IgD-negative memory B cell (primary cell): Measurements from ENCODE around the gene CYP3A4. TPM values are rescaled to one million over a fixed set of nuclear protein-coding genes. Genes with fewer than 3 reads are reported as not detected.
"Not testable (repeated sequence)": the region's sequence is repeated elsewhere in the genome, so short reads cannot be mapped to it uniquely, and the experiment has no call there.

Experiments used
- H3K27ac Mint-ChIP-seq, 3 donors: one replicate each; pipeline ENCODE4 v1.8.0; 2020 to 2022; ENCODE audit warnings: mild to moderate bottlenecking in 3 of 3, mixed read lengths in 3 of 3, moderate library complexity in 1 of 3
- H3K27me3 Mint-ChIP-seq: one replicate; pipeline ENCODE4 v1.8.0; 2021; ENCODE audit warnings: mixed read lengths
- H3K36me3 Mint-ChIP-seq: one replicate; pipeline ENCODE4 v1.8.0; 2020; ENCODE audit warnings: mild to moderate bottlenecking, mixed read lengths
- H3K4me1 Mint-ChIP-seq, 3 donors: one replicate each; pipeline ENCODE4 v1.8.0; 2020 to 2022; ENCODE audit warnings: mixed read lengths in 3 of 3, mild to moderate bottlenecking in 1 of 3
- H3K4me3 Mint-ChIP-seq, 4 donors: one replicate each; pipeline ENCODE4 v1.8.0; 2020 to 2022; ENCODE audit warnings: mild to moderate bottlenecking in 4 of 4, mixed read lengths in 4 of 4, moderate library complexity in 3 of 4
- H3K9me3 Mint-ChIP-seq, 3 donors: one replicate each; pipeline ENCODE4 v1.8.0; 2020 to 2021; ENCODE audit warnings: mixed read lengths in 3 of 3, mild to moderate bottlenecking in 1 of 3
- polyA plus RNA-seq: library from polyadenylated mRNA; unstranded; fragments of 300-500 nt; fragmentation: Illumina TruSeq; gene quantifications from one replicate; pipeline ENCODE4 v1.2.3, GENCODE V29; 2021

Gene CYP3A4
- polyA plus RNA-seq, 1 donor from 2014 or later: not detected

DNA sequence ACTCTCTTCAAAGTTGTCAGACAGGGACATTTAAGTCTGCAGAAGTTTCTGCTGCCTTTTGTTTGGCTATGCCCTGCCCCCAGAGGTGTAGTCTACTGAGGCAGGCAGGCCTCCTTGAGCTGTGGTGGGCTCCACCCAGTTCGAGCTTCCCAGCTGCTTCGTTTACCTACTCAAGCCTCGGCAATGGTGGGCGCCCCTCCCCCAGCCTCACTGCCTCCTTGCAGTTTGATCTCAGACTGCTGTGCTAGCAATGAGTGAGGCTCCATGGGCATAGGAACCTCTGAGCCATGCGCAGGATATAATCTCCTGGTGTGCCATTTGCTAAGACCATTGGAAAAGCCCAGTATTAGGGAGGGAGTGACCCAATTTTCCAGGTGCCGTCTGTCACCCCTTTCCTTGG is 19.1 kb upstream of the CYP3A4 start:
- H3K4me3 Mint-ChIP-seq, H3K27ac Mint-ChIP-seq: not testable (repeated sequence)
- peaks cover 37% of the 10 kb centered on the region for H3K27me3 Mint-ChIP-seq

DNA sequence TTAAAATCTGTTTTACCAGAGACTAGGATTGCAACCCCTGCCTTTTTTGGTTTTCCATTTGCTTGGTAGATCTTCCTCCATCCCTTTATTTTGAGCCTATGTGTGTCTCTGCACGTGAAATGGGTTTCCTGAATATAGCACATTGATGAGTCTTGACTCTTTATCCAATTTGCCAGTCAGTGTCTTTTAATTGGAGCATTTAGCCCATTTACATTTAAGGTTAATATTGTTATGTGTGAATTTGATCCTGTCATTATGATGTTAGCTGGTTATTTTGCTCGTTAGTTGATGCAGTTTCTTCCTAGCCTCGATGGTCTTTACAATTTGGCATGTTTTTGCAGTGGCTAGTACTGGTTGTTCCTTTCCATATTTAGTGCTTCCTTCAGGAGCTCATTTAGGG is 17.4 kb upstream of the CYP3A4 start:
- H3K27me3 Mint-ChIP-seq: peaks cover 35% of the 10 kb centered on the region
- not testable (repeated sequence) for H3K4me3 Mint-ChIP-seq, H3K27ac Mint-ChIP-seq, H3K36me3 Mint-ChIP-seq, H3K4me1 Mint-ChIP-seq
- peaks cover 4 to 15% (median 10%) of the 10 kb centered on the region in 3 donors for H3K9me3 Mint-ChIP-seq

More for the DNA sequence above, 19.1 kb upstream of the CYP3A4 start:
- H3K36me3 Mint-ChIP-seq, H3K4me1 Mint-ChIP-seq: not testable (repeated sequence)
- H3K9me3 Mint-ChIP-seq: peaks cover 1 to 15% (median 8%) of the 10 kb centered on the region in 3 donors

DNA sequence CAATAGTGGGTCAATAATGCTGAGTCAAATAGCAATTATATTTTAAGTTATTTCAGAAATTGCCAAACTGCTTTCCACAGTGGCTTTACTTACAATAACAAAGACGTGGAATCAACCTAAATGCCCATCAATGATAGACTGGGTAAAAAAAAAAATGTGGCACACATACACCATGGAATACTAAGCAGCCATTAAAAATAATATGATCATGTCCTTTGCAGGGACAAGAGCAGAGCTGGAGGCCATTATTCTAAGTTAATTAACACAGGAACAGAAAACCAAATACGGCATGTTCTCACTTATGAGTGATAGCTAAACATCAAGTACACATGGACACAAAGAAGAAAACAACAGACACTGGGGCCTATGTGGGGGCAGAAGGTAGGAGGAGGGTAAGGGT is 15.0 kb upstream of the CYP3A4 start:
- Mint-ChIP-seq H3K9me3 (peaks cover 3 to 9% (median 4%) of the 10 kb centered on the region in 3 donors), H3K27ac (no peak overlapping the region), H3K4me3 (no peak overlapping the region), H3K4me1 (no peaks in the 10 kb centered on the region), H3K27me3 (peaks cover 40% of the 10 kb centered on the region), H3K36me3 (peaks cover 2% of the 10 kb centered on the region)

DNA sequence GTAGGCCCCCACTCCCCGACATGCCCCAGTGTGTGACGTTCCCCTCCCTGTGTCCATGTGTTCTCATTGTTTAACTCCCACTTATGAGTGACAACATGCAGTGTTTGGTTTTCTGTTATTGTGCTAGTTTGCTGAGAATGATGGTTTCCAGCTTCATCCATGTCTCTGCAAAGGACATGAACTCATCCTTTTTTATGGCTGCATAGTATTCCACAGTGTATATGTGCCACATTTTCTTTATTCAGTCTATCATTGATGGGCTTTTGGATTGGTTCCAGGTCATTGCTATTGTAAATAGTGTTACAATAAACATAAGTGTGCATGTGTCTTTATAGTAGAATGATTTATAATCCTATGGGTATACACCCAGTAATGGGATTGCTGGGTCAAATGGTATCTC is 11.9 kb upstream of the CYP3A4 start:
- H3K9me3 Mint-ChIP-seq, H3K4me1 Mint-ChIP-seq, H3K27ac Mint-ChIP-seq, H3K36me3 Mint-ChIP-seq, H3K4me3 Mint-ChIP-seq: not testable (repeated sequence)
- H3K27me3 Mint-ChIP-seq: peaks cover 34% of the 10 kb centered on the region

DNA sequence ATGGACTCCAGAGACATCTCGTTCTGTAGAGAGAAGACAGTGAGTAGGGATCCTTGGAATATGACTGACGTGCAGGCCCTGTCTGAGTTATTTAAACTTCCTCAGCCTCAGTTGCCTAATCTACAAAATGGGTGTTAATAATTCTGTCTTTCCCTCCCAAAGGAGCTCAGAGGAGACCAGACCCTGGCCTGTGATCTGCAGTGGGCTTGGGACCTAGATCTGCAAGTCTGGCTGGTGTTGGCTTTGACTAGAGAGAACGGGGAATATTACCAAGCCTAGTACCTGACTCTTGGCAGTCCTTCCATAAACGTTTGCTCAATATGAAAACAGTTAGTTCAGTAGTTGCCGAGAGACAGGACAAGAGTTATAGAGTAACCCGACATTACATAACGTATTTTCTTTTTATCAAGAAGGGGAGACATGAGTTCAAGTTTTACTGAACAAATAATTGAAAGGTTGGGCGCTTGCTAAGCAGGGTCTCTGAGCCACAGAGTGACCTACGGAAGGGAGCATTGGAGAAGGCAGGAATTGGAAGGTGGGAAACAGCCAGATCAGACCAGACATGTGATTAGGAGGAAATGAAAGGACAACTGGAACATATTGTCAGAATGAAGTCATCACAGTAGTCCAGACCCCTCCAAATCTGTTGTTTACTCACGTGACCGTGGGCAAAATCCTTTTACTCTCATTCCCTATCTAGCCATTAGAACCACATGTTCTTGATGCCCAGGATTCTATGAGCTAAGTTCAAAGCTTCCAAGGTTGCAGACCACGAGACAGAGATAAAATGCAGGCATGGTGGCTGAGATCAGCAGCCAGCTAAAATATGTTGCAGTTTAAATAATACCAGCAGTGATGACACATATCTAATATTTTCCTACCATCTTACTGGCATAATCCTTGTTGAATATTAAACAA is 10.9 kb upstream of the CYP3A4 start:
- no peak overlapping the region for H3K27ac Mint-ChIP-seq

DNA sequence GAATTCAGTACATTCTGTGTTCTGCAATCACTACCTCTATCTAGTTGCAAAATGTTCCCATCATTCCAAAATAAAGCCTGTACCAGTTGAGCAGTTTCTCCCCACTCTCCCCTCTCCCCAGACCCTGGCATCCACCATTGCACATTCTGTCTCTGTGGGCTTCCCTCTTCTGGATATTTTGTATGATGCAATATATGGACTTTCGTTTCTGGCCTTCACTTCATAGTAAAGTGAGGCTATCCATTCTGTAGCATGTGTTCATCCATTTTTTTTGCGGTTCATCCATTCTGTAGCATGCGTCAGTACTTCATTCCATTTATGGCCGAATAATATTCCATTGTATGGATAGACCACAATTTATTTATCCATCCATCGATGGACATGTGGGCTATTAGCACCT is 9.5 kb upstream of the CYP3A4 start:
- H3K27ac Mint-ChIP-seq: no peak overlapping the region
- H3K27me3 Mint-ChIP-seq: peaks cover 21% of the 10 kb centered on the region
- H3K36me3 Mint-ChIP-seq: peaks cover 1% of the 10 kb centered on the region
- no peak overlapping the region for H3K4me3 Mint-ChIP-seq
- H3K9me3 Mint-ChIP-seq: peaks cover 3 to 5% (median 4%) of the 10 kb centered on the region in 3 donors
- no peaks in the 10 kb centered on the region for H3K4me1 Mint-ChIP-seq

More for the DNA sequence above, 10.9 kb upstream of the CYP3A4 start:
- no peak overlapping the region for H3K4me3 Mint-ChIP-seq
- H3K27me3 Mint-ChIP-seq: peaks cover 27% of the 10 kb centered on the region
- no peaks in the 10 kb centered on the region for H3K4me1 Mint-ChIP-seq
- peaks cover 2% of the 10 kb centered on the region for H3K36me3 Mint-ChIP-seq
- H3K9me3 Mint-ChIP-seq: peaks cover 3 to 5% (median 4%) of the 10 kb centered on the region in 3 donors

DNA sequence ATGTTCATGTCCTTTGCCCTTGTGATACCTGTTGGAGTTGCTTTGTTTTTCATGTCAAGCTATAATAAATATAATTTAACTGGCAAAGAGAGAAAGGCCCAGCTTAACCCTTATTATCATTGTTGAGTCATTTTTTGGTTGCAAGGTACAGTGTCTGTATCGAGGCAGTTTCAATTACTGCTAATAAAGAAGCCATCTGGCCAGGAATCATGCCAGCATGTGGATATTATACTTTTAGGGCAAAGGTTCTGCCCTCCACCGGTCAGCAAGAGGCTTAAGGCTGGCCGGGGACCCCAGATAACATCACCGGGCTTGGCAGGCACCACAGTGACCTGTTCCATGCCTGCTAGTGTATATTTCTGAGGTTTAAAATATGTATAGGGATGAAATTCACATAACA is 9.0 kb upstream of the CYP3A4 start:
- Mint-ChIP-seq H3K4me1 (no peaks in the 10 kb centered on the region), H3K27me3 (peaks cover 18% of the 10 kb centered on the region), H3K9me3 (peaks cover 0 to 5% (median 2%) of the 10 kb centered on the region in 3 donors), H3K4me3 (no peak overlapping the region), H3K27ac (no peak overlapping the region), H3K36me3 (no peaks in the 10 kb centered on the region)

DNA sequence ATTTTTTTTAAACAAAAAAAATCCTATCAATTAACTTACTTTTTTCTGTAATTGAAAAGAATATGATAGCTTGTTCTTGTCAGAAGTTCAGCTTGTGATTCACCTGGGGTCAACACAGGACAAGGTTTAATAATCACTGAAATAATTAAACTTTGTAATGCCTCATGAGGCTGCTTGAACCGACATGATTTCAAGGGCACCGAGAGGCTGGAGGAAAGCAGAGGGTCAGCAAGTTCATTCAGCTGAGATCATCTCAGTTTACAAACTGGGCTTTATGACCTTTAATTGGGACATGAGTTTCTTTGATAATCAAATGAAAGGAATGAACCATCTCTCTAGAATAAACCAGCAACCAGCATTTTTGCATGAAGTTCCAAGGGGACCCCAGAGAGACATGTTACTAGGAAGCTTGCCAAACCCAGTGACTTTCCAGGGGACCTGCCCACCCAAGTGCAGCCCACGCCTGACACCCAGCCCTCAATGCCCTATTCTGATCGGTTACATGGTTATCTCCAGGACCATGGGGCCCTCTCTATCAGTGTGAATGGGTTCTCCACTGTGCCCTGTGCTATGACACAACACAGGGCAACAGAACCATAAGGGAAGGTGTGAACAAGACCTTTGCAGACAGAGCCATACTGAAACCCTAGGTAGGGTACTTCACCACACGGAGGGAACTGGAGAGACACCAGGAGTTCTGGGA is 7.8 kb upstream of the CYP3A4 start:
- peaks cover 22% of the 10 kb centered on the region for H3K27me3 Mint-ChIP-seq
- H3K4me1 Mint-ChIP-seq: no peaks in the 10 kb centered on the region
- H3K4me3 Mint-ChIP-seq: no peak overlapping the region
- no peak overlapping the region for H3K27ac Mint-ChIP-seq
- H3K9me3 Mint-ChIP-seq: peaks cover 0 to 4% (median 0%) of the 10 kb centered on the region in 3 donors
- no peaks in the 10 kb centered on the region for H3K36me3 Mint-ChIP-seq

DNA sequence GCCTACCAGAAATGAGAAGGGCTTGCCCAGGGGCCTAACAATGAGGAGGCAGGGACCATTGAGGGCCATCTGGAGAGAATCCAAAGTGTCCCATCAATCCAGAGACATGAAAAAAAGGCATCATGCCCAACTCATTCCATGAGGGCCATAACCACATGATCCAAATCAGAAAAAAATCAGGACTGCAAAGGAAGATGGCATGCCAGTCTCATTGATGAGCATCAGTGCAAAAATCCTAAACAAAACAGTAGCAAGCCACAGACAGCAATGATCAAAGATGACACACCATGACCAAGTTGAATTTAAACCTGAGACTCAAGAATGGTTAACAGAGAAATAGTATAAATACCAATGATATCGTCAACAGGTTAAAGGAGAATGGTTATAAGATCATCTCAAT is 7.0 kb upstream of the CYP3A4 start:
- Mint-ChIP-seq H3K27ac (no peak overlapping the region), H3K9me3 (peaks cover 0 to 2% (median 0%) of the 10 kb centered on the region in 3 donors), H3K4me3 (no peak overlapping the region), H3K36me3 (no peaks in the 10 kb centered on the region), H3K27me3 (peaks cover 20% of the 10 kb centered on the region), H3K4me1 (no peaks in the 10 kb centered on the region)

DNA sequence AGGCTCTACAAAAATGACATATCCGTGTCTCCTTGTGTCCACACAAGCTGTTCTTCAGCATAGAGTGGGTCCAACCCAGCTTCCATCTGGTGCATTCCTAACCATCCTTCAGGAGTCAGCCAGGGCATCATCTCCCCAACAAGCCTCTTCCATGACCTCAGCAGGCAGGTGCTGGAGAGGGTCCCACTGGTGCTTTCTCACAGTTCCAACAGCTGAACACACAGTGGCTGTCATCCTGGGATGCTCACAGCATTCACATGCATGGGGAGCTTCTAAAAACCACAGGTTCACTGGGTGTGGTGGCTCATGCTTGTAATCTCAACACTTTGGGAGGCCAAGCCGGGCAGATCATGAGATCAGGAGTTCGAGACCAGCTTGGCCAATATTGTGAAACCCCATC is 6.4 kb upstream of the CYP3A4 start:
- Mint-ChIP-seq H3K9me3 (no peaks in the 10 kb centered on the region), H3K36me3 (no peaks in the 10 kb centered on the region), H3K27me3 (peaks cover 20% of the 10 kb centered on the region), H3K4me1 (no peaks in the 10 kb centered on the region), H3K4me3 (no peak overlapping the region), H3K27ac (no peak overlapping the region)

DNA sequence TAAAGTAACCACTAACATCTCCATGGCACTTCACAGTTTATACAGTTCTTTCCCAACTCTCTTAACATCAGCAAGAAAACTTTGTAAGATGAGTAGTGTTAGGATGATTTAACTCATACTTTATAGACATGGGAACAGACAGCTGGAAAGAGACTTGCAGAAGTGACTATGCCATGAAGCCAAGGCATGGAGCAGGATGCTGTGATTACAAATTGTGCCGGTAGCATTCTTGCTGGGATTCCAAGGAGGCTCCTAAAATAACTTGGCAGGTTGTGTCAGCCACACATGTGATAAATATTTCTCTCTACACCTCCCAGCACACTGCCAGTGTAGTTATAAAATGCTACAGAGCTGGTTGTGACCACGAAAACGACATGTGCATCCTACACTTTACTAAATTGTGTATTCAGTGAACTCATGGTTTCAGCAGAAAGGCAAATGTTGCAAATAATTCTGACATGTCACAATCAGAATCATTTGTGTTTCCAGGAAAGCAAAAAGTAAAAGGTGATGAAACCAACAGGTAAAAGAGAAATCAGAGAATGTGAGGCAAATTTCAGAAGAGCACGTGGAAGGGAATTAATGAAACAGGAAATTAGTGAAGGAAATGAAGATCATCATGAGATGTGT is 5.6 kb upstream of the CYP3A4 start:
- H3K4me1 Mint-ChIP-seq: no peaks in the 10 kb centered on the region
- H3K27me3 Mint-ChIP-seq: peaks cover 16% of the 10 kb centered on the region
- no peak overlapping the region for H3K4me3 Mint-ChIP-seq
- H3K36me3 Mint-ChIP-seq: peaks cover under 1% of the 10 kb centered on the region
- no peaks in the 10 kb centered on the region for H3K9me3 Mint-ChIP-seq
- no peak overlapping the region for H3K27ac Mint-ChIP-seq

DNA sequence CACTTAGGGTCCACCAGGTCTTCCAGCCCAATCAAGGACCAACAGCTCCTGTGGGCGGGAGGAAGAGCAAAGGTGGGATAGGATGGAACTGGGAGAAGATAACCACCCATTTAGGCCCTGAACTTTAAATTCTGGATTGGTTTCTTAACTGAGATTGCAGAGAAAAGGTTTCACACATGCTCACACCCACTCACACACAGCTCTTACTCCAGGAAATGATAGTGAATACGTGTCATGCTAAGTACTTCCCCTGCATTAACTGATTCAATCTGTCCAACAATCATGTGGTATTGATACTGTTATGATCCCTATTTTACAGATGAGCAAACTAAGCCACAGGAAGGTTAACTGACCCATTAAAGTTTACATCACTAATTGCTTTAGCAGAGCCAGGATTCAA is 4.6 kb upstream of the CYP3A4 start:
- no peaks in the 10 kb centered on the region for H3K9me3 Mint-ChIP-seq
- H3K36me3 Mint-ChIP-seq: peaks cover 4% of the 10 kb centered on the region
- no peak overlapping the region for H3K4me3 Mint-ChIP-seq
- no peaks in the 10 kb centered on the region for H3K4me1 Mint-ChIP-seq
- no peak overlapping the region for H3K27ac Mint-ChIP-seq
- H3K27me3 Mint-ChIP-seq: peaks cover 13% of the 10 kb centered on the region

DNA sequence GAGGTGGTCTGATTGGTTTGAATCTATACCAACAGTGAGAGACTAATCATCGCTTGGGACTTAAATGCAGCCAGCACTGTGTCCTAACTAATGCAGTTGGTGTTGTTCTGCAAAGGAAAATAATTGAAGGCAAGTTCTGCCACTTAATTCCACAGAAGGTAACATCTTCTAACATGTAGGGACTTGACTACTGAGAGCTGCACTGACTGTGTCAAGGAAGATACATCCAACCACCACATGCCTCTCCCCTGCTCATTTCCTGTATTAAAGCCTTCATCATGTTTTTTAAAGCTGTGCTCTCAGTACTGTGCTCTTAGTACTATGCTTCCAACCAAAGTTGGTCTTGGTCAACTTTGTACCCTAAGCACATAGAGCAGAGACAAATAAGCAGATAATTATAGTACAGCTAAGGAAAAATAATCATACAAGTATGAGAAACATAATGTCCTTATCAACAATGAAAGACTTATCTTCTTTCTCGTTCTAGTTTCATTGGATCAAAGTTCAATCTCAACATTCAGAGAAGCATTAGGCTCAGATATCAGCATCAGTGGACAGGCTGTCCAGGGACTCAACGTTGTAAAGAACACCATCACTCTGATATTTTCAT is 2.8 kb upstream of the CYP3A4 start:
- no peak overlapping the region for H3K4me3 Mint-ChIP-seq
- peaks cover 15% of the 10 kb centered on the region for H3K27me3 Mint-ChIP-seq
- peaks cover 4% of the 10 kb centered on the region for H3K36me3 Mint-ChIP-seq
- no peaks in the 10 kb centered on the region for H3K9me3 Mint-ChIP-seq
- no peak overlapping the region for H3K27ac Mint-ChIP-seq
- no peaks in the 10 kb centered on the region for H3K4me1 Mint-ChIP-seq

DNA sequence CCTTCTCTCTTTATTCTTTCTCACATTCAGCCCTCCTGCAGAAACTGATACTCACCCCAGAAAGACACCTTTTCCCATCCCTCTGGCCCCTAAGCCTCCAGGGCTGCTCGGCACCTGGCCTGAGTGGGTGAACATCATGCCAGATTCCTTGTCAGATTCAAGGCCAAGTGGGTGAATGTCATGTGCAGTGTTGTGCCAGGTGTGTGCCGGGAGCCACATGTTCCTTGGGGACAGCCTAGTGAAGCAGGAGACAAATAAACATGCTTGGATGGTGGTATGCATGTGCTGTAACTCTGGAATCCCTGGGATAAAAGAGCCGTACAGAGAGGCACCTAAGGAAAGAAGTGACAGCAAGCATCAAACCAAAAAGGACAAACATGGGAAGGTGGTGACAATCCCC is 1.7 kb upstream of the CYP3A4 start:
- not testable (repeated sequence) for H3K36me3 Mint-ChIP-seq, H3K4me1 Mint-ChIP-seq, H3K27ac Mint-ChIP-seq, H3K9me3 Mint-ChIP-seq, H3K4me3 Mint-ChIP-seq
- H3K27me3 Mint-ChIP-seq: peaks cover 22% of the 10 kb centered on the region
